ENCODE data around the gene CEP104.

Gene CEP104

GRCh38 chr1:3771108-3772026, 85.6 kb downstream of the CEP104 start:
- Histone ChIP-seq H2AFZ (ENCODE audit: low read length) (peak overlapping the region; percentile 95), H3K14ac (ENCODE audit: low read length) (peak overlapping the region; percentile 63), H3K23ac (ENCODE audit: low read depth, low read length, poor library complexity) (peak overlapping the region; percentile 93), H3K9ac (ENCODE audit: low read depth, low read length, poor library complexity) (peak overlapping the region; percentile 46), H3K18ac (ENCODE audit: low read length) (peak overlapping the region; percentile 89), H2BK5ac (ENCODE audit: low read length) (peak overlapping the region; percentile 29), H3K4me2 (ENCODE audit: insufficient read depth, low read length, poor library complexity, severe bottlenecking) (peak overlapping the region; percentile 72), H3K4ac (ENCODE audit: low read length) (no peak overlapping the region), H4K91ac (ENCODE audit: low read depth, low read length, poor library complexity) (no peak overlapping the region), H3K9me3 (replicated peaks in 1 of 2; ENCODE audit: control insufficient read depth in 2 of 2, insufficient read depth in 1 of 2, low read depth in 1 of 2, low read length in 2 of 2) (peaks cover 0 to 2% of the 10 kb centered on the region in 2 donors), H2BK15ac (ENCODE audit: low read length) (peak overlapping the region; percentile 40), H3K27ac (replicated peaks; ENCODE audit: low read length) (no peak overlapping the region), H2BK120ac (ENCODE audit: low read depth, low read length) (no peak overlapping the region), H2BK12ac (ENCODE audit: low read length) (no peak overlapping the region), H3K4me3 (ENCODE audit: low read length in 2 of 2) (peak overlapping the region; percentile 57 to 83), H3K4me1 (ENCODE audit: control insufficient read depth in 2 of 2, insufficient read depth in 1 of 2, low read depth in 1 of 2, low read length in 2 of 2) (peaks cover 19 to 43% of the 10 kb centered on the region in 2 donors), H3K27me3 (ENCODE audit: control insufficient read depth in 3 of 3, insufficient read depth in 3 of 3, low read depth in 1 of 3, low read length in 3 of 3) (peaks cover 0 to 10% (median 0%) of the 10 kb centered on the region in 3 experiments), H2AK5ac (ENCODE audit: low read depth, low read length) (peak overlapping the region; percentile 71), H4K8ac (ENCODE audit: low read depth, low read length) (no peak overlapping the region), H3K79me1 (ENCODE audit: low read depth, low read length) (peaks cover 3% of the 10 kb centered on the region), H3K36me3 (replicated peaks in 1 of 2; ENCODE audit: control insufficient read depth in 2 of 2, insufficient read depth in 2 of 2, low read length in 2 of 2) (no peaks in the 10 kb centered on the region)
- no peak for DNase-seq (ENCODE audit: low spot score)
- no CpG with 5 or more reads among the region's 32 CpGs for WGBS, 2 donors (ENCODE audit: extremely low coverage in 2 of 2, insufficient read length in 2 of 2, insufficient replicate concordance in 1 of 2)

- Histone ChIP-seq H3K27ac (replicated peaks; ENCODE audit: low read length) (no peak overlapping the region), H3K27me3 (ENCODE audit: control insufficient read depth in 3 of 3, insufficient read depth in 3 of 3, low read depth in 1 of 3, low read length in 3 of 3) (peaks cover 0 to 10% (median 1%) of the 10 kb centered on the region in 3 experiments), H3K4me3 (ENCODE audit: low read length in 2 of 2) (no peak overlapping the region), H2BK5ac (ENCODE audit: low read length) (no peak overlapping the region), H2AK5ac (ENCODE audit: low read depth, low read length) (peak overlapping the region; percentile 28), H2BK120ac (ENCODE audit: low read depth, low read length) (no peak overlapping the region), H3K9ac (ENCODE audit: low read depth, low read length, poor library complexity) (no peak overlapping the region), H2AFZ (ENCODE audit: low read length) (no peak overlapping the region), H4K8ac (ENCODE audit: low read depth, low read length) (no peak overlapping the region), H3K79me1 (ENCODE audit: low read depth, low read length) (peaks cover 3% of the 10 kb centered on the region), H2BK12ac (ENCODE audit: low read length) (no peak overlapping the region), H3K14ac (ENCODE audit: low read length) (no peak overlapping the region), H2BK15ac (ENCODE audit: low read length) (no peak overlapping the region), H3K18ac (ENCODE audit: low read length) (no peak overlapping the region), H3K4me2 (ENCODE audit: insufficient read depth, low read length, poor library complexity, severe bottlenecking) (no peak overlapping the region), H3K4me1 (ENCODE audit: control insufficient read depth in 2 of 2, insufficient read depth in 1 of 2, low read depth in 1 of 2, low read length in 2 of 2) (peaks cover 12 to 36% of the 10 kb centered on the region in 2 donors), H3K4ac (ENCODE audit: low read length) (no peak overlapping the region), H3K23ac (ENCODE audit: low read depth, low read length, poor library complexity) (no peak overlapping the region), H4K91ac (ENCODE audit: low read depth, low read length, poor library complexity) (no peak overlapping the region), H3K36me3 (replicated peaks in 1 of 2; ENCODE audit: control insufficient read depth in 2 of 2, insufficient read depth in 2 of 2, low read length in 2 of 2) (no peaks in the 10 kb centered on the region), H3K9me3 (replicated peaks in 1 of 2; ENCODE audit: control insufficient read depth in 2 of 2, insufficient read depth in 1 of 2, low read depth in 1 of 2, low read length in 2 of 2) (peaks cover 0 to 2% of the 10 kb centered on the region in 2 donors)
- WGBS, 2 donors (ENCODE audit: extremely low coverage in 2 of 2, insufficient read length in 2 of 2, insufficient replicate concordance in 1 of 2) = no CpG with 5 or more reads among the region's 16 CpGs
- DNase-seq (ENCODE audit: low spot score) = no peak
These were observed 86.8 kb downstream of the CEP104 start for GRCh38 chr1:3770047-3770765.

GRCh38 chr1:3768811-3769390, 88.1 kb downstream of the CEP104 start:
- no peak overlapping the region for H3K4me2 ChIP-seq (ENCODE audit: insufficient read depth, low read length, poor library complexity, severe bottlenecking)
- no peak overlapping the region for H4K8ac ChIP-seq (ENCODE audit: low read depth, low read length)
- no peak overlapping the region for H3K4me3 ChIP-seq (ENCODE audit: low read length in 2 of 2)
- peaks cover 0 to 10% (median 4%) of the 10 kb centered on the region in 3 experiments for H3K27me3 ChIP-seq (ENCODE audit: control insufficient read depth in 3 of 3, insufficient read depth in 3 of 3, low read depth in 1 of 3, low read length in 3 of 3)
- H3K4ac ChIP-seq (ENCODE audit: low read length) = no peak overlapping the region
- no peak overlapping the region for H3K9ac ChIP-seq (ENCODE audit: low read depth, low read length, poor library complexity)
- H3K79me1 ChIP-seq (ENCODE audit: low read depth, low read length) = peaks cover 3% of the 10 kb centered on the region
- no peak overlapping the region for H2BK15ac ChIP-seq (ENCODE audit: low read length)
- H2BK12ac ChIP-seq (ENCODE audit: low read length) = no peak overlapping the region
- peaks cover 0 to 2% of the 10 kb centered on the region in 2 donors for H3K9me3 ChIP-seq (replicated peaks in 1 of 2; ENCODE audit: control insufficient read depth in 2 of 2, insufficient read depth in 1 of 2, low read depth in 1 of 2, low read length in 2 of 2)
- no peak overlapping the region for H4K91ac ChIP-seq (ENCODE audit: low read depth, low read length, poor library complexity)
- H3K18ac ChIP-seq (ENCODE audit: low read length) = peak overlapping the region; percentile 54
- peaks cover 9 to 24% of the 10 kb centered on the region in 2 donors for H3K4me1 ChIP-seq (ENCODE audit: control insufficient read depth in 2 of 2, insufficient read depth in 1 of 2, low read depth in 1 of 2, low read length in 2 of 2)
- no CpG with 5 or more reads among the region's 22 CpGs for WGBS, 2 donors (ENCODE audit: extremely low coverage in 2 of 2, insufficient read length in 2 of 2, insufficient replicate concordance in 1 of 2)
- no peaks in the 10 kb centered on the region for H3K36me3 ChIP-seq (replicated peaks in 1 of 2; ENCODE audit: control insufficient read depth in 2 of 2, insufficient read depth in 2 of 2, low read length in 2 of 2)
- no peak for DNase-seq (ENCODE audit: low spot score)
- H2AFZ ChIP-seq (ENCODE audit: low read length) = no peak overlapping the region
- H3K23ac ChIP-seq (ENCODE audit: low read depth, low read length, poor library complexity) = peak overlapping the region; percentile 61
- no peak overlapping the region for H2BK5ac ChIP-seq (ENCODE audit: low read length)
- no peak overlapping the region for H2AK5ac ChIP-seq (ENCODE audit: low read depth, low read length)
- H2BK120ac ChIP-seq (ENCODE audit: low read depth, low read length) = no peak overlapping the region
- H3K27ac ChIP-seq (replicated peaks; ENCODE audit: low read length) = no peak overlapping the region
- no peak overlapping the region for H3K14ac ChIP-seq (ENCODE audit: low read length)

Data from neuronal stem cell (in vitro differentiated cells).